Bronchial smooth muscle cell (primary cell): ENCODE data around the gene CCDC54. TPM values are rescaled to one million over a fixed set of nuclear protein-coding genes. Genes with fewer than 3 reads are reported as not detected.

Experiments used
- total RNA-seq: library from RNA; depleted of rRNA; stranded (reverse); fragments of >200 nt; gene quantifications from 2 replicates; pipeline ENCODE4 v1.2.1, GENCODE V29; 2014

The CCDC54 gene
- total RNA-seq, result not detected in 2 replicates

GRCh38 chr3:107377151-107377550, at the start of gene CCDC54:
Gene CCDC54, plus strand, starts transcription at chr3:107377439. Its CDS starts 149 bp downstream, at chr3:107377588.

Other genes with a start within 250 kb of the CCDC54 start
- gene BBX, start 145.5 kb downstream of the CCDC54 start, total RNA-seq, result 26.1 and 30.3 TPM in 2 replicates